HG03196 (cell line): ENCODE measurements around the gene PCMTD2.

Experiments
- ATAC-seq: cut with Tn5 transposase; IDR thresholded peaks from one replicate; pipeline ENCODE4 v1.9.1; 2021; ENCODE audit not compliant: unreplicated experiment

PCMTD2 gene

GRCh38 chr20:64238115-64238825, 17.3 kb upstream of the PCMTD2 start:
- no peak for ATAC-seq

- no peak for ATAC-seq
Observed at GRCh38 chr20:64238851-64239387, 16.6 kb upstream of the PCMTD2 start.

DNA sequence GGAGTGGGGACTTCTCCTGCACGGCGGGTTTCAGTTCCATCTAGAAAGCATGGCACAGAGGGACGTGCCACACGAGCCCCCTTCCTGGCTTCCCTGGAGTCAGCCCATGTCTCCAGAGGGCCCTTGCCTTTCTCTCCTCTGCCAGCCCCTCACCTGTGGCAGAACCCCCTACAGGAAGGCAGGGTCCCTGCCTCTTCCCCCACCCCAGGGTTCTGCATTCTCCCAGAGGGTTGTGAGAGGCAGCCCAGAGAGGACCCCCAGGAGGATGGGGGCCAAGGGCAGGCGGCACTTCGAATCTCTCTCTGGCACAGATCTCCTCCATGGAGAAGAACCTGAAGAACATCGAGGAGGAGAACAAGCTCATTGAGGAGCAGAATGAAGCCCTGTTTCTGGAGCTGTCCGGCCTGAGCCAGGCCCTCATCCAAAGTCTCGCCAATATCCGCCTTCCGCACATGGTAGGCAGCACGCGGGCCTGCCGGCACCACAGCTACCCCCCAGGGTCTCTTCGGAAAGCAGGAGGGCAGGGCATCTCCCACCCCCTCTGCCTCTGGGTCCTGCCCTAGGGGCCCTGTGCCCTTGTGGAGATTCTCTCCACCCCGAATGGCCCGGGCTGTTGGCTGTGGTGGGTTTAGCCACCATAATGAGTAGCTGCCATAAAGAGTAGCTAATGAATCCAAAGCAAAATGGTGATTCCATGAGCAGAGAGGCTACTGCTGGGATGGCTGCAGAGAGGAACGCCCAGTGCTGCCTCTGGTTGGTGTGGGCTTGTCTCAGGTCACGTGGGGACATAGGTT, 15.9 kb upstream of the PCMTD2 start:
- ATAC-seq = no peak

GRCh38 chr20:64240243-64241015, 15.1 kb upstream of the PCMTD2 start:
- ATAC-seq = no peak

DNA sequence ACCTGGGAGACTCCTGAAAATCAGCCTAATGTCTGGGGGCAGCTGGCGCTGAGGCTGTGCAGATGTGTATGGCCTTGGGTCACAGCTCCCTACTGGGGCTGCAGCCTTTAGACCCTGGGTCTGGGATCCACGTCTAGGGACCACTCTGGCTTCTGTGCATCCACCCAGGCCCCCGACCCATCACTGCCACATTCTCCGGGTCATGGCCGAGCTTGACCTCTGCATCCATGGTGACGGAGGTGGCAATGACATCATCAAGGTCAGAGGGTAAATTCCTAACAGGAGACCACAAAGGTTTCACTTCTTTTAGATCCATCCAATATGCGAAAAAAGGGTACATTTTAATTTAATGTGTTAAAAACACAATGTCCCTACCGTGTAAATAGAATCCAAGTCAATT, 14.5 kb upstream of the PCMTD2 start:
- ATAC-seq = no peak

- ATAC-seq = no peak
Observed at GRCh38 chr20:64242003-64242796, 13.3 kb upstream of the PCMTD2 start.

DNA sequence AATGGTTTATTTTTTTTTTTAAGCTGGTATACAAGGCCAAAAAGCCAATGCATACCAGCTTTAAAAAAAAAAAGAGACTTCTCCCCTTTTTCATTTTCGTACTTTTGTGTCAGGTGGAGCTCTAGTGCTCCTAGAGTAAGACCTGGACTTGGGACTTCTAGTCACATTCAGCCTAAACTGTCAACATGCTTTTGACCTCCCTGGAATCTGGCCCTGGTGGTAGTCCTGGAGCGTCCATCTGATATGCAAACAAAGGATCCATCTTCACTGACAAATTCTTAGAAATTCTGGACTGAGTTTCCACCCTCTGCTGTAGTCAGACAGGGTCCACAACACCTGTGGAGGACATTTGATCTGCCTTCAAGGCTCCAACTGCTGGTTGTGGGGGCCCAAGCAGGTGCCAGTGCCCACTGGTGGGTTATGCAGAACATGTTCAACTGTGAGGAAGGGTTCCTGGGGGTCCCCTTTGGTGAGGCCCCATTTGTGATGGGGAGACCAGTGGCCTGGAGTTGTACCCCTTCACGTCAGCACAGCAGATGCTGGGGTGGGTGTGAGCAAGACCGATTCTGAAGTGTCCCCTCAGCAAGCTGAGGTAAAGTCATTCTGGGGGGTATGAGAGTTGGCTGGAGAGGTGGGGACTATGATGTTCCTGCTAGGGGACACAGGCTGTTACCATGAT, 12.6 kb upstream of the PCMTD2 start:
- no peak for ATAC-seq

GRCh38 chr20:64244281-64244805, 11.2 kb upstream of the PCMTD2 start:
- ATAC-seq = no peak

GRCh38 chr20:64244870-64245603, 10.5 kb upstream of the PCMTD2 start:
- ATAC-seq = no peak

- ATAC-seq = no peak
Observed at GRCh38 chr20:64245746-64246595, 9.6 kb upstream of the PCMTD2 start.

DNA sequence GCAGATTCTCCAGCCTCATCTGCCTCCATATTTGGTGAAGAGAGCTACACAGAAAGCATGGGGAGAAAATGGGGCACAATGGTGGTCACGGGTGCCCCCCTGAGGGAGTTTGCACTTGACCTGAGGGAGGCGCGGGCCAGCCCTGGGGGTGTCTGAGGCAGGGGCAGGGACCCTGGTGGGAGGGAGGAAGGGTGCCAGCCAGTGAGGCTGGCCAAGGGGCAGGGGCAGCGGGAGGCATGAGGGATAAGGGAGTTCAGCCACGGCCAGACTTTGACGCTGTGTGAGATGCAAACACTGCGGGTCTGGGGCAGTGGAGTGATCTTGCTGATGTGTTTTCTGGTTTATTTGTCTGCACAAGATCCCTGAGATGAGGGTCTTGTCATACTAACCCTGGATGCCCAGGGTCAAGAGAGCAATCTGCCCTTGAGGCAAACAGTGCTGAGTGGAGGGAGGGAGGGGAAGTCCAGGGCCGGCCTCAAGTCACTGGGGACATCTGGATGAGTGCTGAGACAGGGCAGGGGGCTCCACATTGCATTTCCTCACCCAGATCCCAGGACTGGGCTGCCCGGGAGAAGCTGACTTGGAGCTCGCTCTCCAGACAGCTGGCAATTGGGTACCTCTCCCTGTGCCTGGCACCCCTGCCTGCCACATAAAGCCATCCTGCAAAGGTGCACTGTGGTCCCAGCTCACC, 8.8 kb upstream of the PCMTD2 start:
- ATAC-seq = no peak

- ATAC-seq = no peak
Observed at GRCh38 chr20:64247307-64247618, 8.3 kb upstream of the PCMTD2 start.

GRCh38 chr20:64247970-64248841, 7.3 kb upstream of the PCMTD2 start:
- no peak for ATAC-seq

DNA sequence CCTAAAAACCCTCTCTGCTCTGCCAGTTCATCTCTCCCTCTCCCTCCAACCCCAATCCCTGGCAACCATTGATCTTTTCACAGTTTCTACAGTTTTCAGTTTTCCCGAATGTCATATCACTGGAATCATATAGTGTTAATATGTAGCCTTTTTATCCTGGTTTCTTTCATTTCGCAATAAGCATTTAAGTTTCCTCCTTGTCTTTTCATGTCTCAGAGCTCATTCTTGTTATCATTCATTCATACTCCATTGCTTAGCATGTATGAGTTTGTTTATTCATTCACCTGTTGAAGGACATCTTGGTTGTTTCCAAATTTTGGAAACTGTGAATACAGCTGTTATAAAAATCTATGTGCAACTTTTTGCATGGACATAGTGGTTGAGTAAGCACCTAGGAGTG, 5.5 kb upstream of the PCMTD2 start:
- ATAC-seq = no peak

GRCh38 chr20:64253000-64253383, 2.6 kb upstream of the PCMTD2 start:
- no peak for ATAC-seq

GRCh38 chr20:64253443-64253842, 2.1 kb upstream of the PCMTD2 start:
- no peak for ATAC-seq

GRCh38 chr20:64254156-64254555, 1.4 kb upstream of the PCMTD2 start:
- no peak for ATAC-seq
